Endometrium (tissue), 2 donors: ENCODE data around the gene RRAGB.
"Not testable (repeated sequence)": the region's sequence is repeated elsewhere in the genome, so short reads cannot be mapped to it uniquely, and the experiment has no call there.

Source experiments
- FAIRE-seq: peaks from 2 replicates; lab custom pipeline; 2012; peaks lifted over from hg19 to GRCh38; lab: Jason Lieb, UNC
- donor health status: control.
- donor health status: control.

Gene RRAGB, protein sequence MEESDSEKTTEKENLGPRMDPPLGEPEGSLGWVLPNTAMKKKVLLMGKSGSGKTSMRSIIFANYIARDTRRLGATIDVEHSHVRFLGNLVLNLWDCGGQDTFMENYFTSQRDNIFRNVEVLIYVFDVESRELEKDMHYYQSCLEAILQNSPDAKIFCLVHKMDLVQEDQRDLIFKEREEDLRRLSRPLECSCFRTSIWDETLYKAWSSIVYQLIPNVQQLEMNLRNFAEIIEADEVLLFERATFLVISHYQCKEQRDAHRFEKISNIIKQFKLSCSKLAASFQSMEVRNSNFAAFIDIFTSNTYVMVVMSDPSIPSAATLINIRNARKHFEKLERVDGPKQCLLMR

DNA sequence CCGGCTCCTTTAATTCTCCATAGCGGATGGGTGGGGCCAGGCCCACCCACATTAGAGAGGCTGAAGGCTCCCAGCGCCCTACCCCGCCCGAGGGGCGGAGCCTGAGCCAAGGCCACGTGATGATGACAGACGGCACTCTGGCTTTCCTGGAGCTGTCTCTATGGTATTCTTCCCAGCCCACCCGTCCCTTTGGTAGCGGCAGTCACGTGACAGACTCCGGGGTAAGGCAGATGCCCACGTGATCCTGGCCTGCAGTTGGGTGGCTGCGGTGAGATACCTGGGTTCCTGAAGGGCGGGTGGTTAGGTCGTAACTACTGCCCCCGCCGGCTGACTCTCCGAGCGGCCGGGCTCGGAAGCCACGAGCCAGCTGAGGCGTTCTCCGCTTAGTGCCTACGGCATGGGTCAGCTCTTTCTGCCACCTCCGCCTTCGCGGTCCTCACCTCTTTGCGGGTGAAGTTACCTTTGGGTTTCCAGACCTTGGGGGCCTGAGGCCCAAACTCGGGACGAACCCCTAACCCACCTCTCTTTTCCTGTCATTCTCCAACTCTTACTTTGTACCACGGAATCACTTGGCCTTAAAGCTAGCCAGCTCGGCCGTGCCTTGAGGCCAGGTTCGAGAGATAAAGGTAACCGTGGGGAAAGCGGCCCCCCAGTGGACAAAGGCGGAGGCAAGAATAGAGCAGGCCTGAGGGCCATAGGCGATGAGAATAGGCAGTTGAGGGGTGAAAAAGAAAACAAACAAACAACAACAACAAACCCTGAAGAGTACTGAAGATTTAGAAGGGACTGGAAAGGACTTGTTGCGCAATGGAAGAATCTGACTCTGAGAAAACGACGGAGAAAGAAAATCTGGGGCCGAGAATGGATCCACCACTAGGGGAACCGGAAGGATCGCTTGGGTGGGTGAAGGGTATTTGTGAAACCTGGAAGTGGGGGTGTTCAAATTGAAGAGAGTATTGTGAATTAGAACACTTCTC, at the start of gene RRAGB:
Gene RRAGB, plus strand, starts transcription at position 229 of the 977 bp plus-strand sequence. Its CDS starts 579 bp downstream, at position 808.
- peak; percentile 66 for FAIRE-seq

DNA sequence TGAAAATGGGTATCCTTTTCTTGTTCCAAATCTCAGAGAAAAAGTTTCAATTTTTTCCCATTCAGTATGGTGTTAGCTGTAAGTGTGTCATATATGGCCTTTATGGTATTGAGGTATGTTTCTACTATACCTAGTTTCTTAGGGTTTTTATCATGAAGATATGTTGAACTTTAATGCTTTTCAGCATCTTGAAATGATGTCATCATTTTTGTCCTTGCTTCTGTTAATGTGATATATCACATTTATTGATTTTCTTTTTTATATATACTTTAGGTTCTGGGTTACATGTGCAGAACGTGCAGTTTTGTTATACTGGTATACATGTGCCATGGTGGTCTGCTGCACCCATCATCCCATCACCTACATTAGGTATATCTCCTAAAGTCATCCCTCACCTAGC, 49.5 kb upstream of the RRAGB start:
- no peak for FAIRE-seq

DNA sequence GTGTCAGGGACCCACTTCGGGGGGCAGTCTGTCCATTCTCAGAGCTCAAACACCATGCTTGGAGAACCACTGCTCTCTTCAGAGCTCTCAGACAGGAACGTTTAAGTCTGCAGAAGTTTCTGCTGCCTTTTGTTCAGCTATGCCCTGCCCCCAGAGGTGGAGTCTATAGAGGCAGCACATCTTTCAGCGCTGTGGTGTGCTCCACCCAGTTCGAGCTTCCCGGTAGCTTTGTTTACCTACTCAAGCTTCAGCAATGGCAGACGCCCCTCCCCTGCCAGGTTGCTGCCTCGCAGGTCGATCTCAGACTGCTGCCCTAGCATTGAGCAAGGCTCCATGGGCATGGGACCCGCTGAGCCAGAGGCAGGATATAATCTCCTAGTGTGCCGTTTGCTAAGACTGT, 29.0 kb upstream of the RRAGB start:
- FAIRE-seq: not testable (repeated sequence)

DNA sequence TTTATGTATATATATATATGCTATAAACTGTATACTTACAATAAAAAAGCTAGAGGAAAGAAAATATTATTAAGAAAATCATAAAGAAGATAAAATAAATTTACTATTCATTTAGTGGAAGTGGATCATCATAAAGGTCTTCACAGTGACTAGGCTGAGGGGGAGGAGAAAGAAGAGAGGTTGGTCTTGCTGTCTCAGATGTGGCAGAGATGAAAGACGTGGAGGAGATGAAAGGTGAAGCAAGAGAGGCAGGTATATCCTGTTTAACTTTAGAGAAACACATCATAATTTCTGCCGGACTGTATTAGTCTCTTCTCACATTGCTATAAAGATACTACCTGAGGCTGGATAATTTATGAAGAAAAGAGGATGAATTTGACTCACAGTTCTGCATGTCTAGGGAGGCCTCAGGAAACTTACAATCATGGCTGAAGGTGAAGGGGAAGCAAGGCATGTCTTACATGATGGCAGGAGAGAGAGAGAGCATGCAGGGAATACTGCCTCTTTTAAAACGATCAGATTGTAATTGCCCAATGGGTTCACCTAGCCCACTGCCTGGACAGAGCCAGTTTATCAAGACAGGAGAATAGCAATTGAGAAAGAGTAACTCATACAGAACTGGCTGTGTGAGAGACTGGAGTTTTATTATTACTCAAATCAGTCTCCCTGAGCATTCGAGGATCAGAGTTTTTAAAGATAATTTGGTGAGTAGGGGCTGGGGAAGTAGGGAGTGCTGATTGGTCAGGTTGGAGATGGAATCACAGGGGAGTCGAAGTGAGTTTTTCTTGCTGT, 22.1 kb upstream of the RRAGB start:
- no peak for FAIRE-seq

DNA sequence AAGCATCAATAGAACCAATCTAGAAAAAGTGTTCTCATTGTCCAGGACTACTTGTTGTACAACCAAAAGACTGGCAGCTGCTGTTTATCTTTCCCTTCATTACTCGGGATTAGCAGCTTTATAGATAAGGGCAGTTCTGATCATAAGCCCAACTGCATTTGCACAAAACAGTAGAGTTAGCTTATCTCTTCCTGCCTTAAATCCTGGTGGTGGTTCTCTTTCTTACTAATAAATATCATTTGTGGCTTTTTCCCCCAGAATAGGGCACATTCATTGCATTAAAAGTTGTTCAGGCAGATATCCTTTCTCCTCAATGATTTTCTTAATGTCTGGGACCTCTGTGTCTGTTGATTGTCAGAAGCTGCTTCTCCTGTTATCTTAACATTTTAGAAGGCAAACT, 20.2 kb upstream of the RRAGB start:
- no peak for FAIRE-seq

DNA sequence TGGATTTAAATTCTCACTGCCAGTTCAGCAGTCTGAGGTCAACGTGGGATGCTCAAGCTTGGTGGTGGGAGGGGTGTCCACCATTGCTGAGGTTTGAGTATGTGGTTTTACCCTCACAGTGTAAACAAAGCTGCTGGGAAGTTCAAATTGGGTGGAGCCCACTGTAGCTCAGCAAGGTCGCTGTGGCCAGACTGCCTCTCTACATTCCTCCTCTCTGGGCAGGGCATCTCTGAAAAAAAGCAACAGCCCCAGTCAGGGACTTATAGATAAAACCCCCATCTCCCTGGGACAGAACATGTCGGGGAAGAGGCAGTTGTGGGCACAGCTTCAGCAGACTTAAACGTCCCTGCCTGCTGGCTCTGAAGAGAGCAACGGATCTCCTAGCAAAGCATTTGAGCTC, 14.9 kb upstream of the RRAGB start:
- no peak for FAIRE-seq

DNA sequence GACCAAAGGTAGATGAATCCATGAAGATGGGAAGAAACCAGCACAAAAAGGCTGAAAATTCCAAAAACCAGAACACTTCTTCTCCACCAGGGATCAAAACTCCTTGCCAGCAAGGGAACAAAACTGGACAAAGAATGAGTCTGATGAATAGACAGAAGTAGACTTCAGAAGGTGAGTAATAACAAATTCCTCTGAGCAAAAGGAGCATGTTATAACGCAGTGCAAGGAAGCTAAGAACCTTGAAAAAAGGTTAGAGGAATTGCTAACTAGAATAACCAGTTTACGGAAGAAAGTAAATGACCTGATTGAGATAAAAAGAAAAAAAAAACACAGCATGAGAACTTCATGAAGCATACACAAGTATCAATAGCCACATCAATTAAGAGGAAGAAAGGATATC, 14.1 kb upstream of the RRAGB start:
- not testable (repeated sequence) for FAIRE-seq

DNA sequence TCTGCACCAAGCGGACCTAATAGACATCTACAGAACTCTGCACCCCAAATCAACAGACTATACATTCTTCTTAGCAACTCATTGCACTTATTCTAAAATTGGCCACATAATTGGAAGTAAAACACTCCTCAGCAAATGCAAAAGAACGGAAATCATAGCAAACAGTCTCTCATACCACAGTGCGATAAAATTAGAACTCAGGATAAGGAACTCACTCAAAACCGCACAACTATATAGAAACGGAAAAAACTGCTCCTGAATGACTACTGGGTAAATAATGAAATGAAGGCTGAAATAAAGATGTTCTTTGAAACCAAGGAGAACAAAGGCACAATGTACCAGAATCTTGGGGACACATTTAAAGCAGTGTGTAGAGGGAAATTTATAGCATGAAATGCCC, 12.5 kb upstream of the RRAGB start:
- not testable (repeated sequence) for FAIRE-seq

DNA sequence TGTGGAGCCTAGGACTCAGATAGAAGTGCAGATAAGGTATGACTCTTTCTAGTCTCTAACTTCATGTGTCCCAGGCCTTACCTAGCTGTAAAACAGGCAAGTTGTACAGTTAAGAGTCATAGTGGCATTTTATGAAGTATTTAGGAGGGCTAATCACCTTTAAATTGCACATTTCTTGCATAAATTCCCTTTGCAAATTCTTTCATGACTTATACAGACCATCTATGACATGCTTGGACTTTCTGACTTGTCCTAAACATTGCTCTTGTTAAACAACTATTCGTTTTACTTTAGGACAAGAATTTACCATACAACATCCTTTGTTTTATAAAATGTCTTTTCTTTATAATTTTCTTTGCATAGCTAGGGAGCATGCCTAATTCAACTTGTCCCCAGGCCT, 7.8 kb upstream of the RRAGB start:
- no peak for FAIRE-seq

DNA sequence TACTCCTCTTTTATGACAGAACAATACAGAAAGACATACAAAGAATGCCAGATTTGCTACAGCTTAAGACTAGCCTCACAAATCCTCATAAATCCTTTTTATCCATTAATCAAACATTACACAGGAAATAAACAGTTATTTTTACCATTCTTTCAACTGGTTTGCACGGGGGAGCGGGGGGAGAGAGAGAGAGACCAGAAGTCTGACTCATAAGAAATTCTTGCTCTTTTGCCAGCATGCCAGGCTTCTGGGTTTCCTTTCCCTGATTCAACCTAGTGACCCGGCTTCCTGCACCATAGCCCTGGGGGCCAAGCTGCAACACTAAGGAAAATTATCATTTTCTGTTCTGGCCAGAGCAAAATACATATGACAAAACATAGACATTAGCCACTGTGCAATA, 6.8 kb upstream of the RRAGB start:
- FAIRE-seq: no peak

DNA sequence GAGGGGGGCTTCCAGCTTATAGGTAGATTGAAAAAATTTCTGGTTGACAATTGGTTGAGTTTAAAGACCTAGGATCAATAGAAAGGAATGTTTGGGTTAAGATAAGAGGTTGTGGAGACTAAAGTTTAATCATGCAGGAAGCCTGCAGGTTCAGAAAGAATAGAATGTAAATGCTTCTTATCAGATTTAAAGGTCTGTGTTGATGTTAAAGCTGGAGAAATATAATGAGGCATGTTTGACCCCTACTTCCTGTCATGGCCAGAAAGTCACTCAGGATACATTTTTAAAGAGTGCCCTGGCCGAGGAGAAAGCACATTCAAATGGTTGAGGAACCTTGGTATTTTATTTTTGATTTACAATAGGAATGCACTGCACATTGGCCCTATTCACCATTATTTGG, 3.9 kb upstream of the RRAGB start:
- no peak for FAIRE-seq

DNA sequence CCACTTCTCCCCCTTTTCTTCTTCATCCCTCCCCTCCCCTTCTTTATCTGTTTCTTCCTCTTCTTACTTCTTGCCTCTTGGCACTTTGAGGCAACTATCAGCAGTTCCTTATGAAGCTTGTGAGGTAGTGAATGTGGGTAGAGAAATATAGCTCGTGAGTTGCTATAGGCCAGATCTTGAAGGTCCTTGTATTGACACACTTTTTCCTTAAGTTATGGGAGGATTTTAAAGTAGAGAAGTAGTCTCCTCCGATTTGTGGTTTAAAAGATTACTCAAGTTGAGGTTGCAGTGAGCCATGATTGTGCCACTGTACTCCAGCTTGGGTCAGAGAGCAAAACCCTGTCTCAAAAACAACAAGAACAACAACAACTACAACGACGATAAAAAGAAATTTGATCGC, 3.4 kb upstream of the RRAGB start:
- FAIRE-seq: no peak

DNA sequence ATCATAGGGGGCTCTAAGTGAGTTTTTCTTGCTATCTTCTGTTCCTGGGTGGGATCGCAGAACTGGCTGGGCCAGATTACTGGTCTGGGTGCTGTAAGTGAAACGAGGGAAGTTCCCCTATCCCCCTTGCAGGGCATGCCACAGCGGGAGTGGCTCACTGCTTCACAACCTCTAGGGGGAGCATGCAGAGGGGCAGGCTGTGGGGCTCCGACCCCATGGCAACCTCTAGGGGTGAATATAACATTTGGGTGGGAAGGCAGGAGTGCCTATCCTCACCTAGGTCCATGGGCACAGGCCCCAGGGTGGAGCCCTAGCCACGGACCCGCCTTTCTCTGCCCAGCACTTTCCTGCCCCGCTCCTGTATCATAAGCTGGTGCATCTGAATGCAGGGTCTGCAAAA, 1.7 kb upstream of the RRAGB start:
- no peak for FAIRE-seq

DNA sequence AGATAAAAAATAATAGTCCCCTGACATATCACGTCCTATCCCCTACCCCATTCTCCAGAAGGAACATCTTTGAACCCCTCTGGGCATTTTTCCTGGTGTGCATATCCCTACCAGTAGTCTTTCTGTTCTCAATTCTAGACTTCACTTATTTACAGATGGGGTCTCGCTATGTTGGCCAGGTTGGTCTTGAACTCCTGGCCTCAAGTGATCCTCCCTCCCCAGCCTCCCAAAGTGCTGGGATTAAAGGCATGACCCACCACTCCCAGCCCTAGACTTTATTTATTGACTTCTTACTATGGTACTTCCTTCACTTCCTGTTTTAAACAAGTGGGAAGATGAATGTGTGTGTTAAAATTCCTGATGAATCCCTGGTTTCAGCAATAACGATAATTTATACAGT, 612 bp upstream of the RRAGB start:
- FAIRE-seq: no peak

DNA sequence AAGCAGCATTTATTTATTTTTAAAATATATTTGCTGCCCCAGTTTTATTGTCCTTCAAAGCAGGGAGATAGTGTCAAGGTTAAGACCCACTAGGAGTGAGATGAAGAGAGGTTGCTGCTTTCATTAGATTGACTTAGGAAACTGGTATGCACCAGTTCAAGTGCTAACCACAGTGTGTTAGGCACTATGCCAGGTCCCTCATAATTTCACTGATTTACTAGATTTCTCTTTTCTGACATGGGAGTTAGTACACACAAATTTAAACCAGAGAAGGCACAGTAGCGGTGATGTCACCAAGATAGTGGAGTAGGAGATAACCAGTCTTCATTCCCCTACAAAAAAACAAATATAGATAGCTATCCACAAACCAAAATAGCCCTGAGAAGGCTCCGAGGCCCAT, 14.3 kb downstream of the RRAGB start:
- no peak for FAIRE-seq

DNA sequence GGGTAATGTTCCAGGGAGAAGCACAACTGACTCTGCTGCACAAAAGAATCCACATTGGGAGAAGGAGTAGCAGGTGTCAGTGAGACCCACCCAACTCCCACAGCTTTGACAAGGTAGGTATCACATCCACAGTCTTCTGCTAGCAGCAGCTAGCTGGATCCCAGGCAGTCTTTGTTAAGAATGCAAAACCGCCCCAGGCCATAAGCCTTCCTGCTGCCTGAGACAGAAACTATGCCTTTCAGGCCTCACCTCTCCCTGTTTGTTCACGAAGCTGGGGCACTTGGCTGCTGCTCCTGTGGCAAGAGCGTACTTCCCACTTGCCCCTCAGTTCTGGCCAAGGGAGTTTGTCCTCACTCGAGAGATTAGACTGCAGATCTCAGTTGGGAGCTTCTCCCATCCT, 21.4 kb downstream of the RRAGB start:
- FAIRE-seq: no peak

DNA sequence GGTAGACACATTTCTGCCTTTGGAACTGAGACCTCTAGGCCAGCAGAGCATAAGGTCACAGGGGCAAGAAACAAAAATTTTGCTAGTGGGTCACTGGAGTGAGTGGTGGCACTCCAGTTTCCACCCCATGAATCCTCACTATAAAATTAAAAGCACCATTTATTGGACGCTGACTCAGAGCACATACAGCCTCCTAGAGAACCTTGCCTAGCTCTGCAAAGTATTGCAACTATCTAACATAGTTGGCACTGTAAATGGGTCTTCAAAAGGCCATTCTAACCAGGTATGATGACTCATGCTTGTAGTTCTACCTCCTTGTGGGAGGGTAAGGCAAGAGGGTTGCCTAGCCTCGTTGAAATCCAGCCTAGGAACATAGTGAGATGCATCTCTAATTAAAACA, 25.1 kb downstream of the RRAGB start:
- no peak for FAIRE-seq

DNA sequence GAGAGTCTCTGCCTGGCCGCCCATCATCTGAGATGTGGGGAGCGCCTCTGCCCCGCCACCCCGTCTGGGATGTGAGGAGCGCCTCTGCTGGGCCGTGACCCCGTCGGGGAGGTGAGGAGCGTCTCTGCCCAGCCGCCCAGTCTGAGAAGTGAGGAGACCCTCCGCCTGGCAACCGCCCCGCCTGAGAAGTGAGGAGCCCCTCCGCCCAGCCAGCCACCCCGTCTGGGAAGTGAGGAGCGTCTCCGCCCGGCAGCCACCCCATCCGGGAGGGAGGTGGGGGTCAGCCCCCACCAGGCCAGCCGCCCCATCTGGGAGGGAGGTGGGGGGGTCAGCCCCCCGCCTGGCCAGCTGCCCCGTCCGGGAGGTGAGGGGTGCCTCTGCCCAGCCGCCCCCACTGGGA, 30.9 kb downstream of the RRAGB start:
- not testable (repeated sequence) for FAIRE-seq

DNA sequence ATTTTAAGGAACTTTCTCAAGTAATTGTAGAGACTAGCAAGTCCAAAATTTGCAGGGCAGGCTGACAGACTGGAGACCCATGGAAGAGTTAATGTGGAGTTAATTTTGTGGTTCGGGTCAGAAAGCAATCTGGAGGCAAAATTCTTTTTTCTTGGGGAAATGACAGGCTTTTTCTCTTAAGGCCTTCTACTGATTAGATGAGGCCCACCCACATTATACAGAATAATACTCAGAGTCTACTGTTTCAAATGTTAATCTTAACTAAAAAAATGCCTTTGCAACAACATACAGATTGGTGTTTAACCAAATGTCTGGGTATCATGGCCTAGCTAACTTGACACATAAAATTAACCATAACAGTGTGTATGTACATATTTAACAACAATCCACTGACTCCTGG, 32.7 kb downstream of the RRAGB start:
- FAIRE-seq: no peak

DNA sequence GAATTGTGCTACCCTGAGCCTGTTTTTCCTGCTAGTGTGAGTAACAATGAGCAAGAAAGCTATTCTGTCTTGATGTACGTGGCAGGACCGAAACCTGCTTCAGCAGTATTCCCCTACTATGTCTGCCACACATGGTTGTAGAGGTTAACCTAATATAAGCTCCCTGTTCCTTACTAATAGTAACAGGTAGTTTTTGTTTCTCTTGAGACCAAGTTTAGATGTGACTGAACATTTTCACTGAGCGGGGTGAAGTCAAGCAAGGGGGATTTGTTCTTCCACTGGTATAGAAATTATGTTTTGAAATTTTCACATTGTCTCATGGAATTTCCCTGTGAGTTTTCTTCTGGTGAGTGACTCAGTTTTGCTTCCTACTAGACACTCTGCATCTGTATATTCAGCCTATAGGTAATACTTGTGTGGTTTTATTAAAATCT, 37.3 kb downstream of the RRAGB start:
- FAIRE-seq: no peak

DNA sequence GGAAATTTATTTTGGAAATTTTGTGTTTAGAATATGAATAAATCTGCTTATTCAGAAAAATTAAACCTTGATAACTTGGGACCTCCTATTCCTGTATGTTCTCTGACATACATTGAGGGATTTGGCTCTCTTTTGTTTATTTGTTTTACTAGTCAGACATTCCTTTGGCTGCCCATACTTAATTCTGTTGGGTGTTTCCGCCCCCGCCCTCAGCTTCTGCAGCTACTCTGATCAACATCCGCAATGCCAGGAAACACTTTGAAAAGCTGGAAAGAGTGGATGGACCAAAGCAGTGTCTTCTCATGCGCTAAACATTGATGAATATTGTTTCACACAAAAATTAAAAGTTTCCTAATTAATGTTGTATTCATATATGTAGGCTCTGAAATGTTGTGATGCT, 40.5 kb downstream of the RRAGB start:
- FAIRE-seq: no peak

DNA sequence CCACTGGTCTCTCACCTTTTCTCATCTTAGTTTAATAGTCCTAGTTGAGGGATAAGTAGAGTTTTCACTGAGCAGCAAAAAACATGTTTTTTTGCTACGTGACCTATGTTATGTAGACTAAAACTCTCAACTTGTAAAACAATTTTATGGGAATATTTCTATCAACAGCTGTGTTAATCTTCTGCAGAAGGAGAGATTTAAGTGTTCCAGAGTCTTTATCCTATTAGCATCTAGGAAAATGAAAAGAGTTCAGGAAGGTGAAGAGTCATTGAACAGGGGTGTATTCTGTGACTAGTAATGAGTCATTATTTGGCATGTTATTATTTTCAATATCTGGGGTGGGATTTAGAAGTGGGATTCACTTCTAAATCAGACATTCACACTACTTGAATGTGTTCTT, 41.9 kb downstream of the RRAGB start:
- no peak for FAIRE-seq
